ENCODE measurements around the gene PLBD2. TPM values are rescaled to one million over a fixed set of nuclear protein-coding genes. Genes with fewer than 3 reads are reported as not detected.

The PLBD2 gene
- total and polyA plus RNA-seq, 2 donors (not counting 1 experiment from before 2014, with no cell fraction given) = 11.9 to 35.5 TPM

DNA sequence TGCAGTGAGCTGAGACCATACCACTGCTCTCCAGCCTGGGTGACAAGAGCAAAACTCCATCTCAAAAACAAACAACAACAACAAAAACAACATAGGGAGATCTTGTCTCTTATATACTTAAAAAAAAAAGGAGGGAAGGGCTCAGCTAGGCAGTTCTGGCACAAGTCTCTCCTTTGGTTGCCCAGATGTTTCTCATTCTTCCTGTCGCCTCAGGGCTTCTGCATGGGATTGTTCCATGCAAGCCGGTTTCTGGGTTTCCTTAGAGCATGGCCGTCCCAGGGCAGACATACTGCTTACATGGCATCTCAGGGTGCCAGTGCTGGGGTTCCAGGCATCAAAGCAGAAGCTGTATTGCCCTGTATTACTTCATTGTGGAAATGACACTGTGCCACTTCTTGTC lies 18.3 kb upstream of the PLBD2 start:
- Histone ChIP-seq H3K79me2 (ENCODE audit: control insufficient read depth, insufficient read depth, low read length) (no peaks in the 10 kb centered on the region), H3K27ac (ENCODE audit: insufficient read depth, low read length) (no peak overlapping the region), H3K4me1 (ENCODE audit: control insufficient read depth, extremely low read depth, insufficient read depth, low read length) (no peaks in the 10 kb centered on the region), H4K20me1 (ENCODE audit: control insufficient read depth, extremely low read depth, insufficient read depth, low read length) (no peaks in the 10 kb centered on the region), H2AFZ (ENCODE audit: low read length) (no peak overlapping the region), H3K36me3 (ENCODE audit: control insufficient read depth, insufficient read depth, low read length) (no peaks in the 10 kb centered on the region), H3K9ac (ENCODE audit: insufficient read depth, low read length) (no peak overlapping the region), H3K4me2 (ENCODE audit: extremely low read depth, insufficient read depth, low read length) (no peak overlapping the region), H3K27me3 (ENCODE audit: control insufficient read depth, insufficient read depth, low read length) (peaks cover 6% of the 10 kb centered on the region), H3K9me3 (ENCODE audit: control insufficient read depth, insufficient read depth, low read depth, low read length) (no peaks in the 10 kb centered on the region), H3K4me3 (replicated peaks in 1 of 4; ENCODE audit: control extremely low read depth in 1 of 4, insufficient read depth in 1 of 4, low read depth in 3 of 4, low read length in 4 of 4) (no peak overlapping the region)
- TF ChIP-seq EZH2 (IDR thresholded peaks at IDR 0.05; ENCODE audit: low read length, missing control alignments) = no peak
- TF ChIP-seq, protein P1, sequence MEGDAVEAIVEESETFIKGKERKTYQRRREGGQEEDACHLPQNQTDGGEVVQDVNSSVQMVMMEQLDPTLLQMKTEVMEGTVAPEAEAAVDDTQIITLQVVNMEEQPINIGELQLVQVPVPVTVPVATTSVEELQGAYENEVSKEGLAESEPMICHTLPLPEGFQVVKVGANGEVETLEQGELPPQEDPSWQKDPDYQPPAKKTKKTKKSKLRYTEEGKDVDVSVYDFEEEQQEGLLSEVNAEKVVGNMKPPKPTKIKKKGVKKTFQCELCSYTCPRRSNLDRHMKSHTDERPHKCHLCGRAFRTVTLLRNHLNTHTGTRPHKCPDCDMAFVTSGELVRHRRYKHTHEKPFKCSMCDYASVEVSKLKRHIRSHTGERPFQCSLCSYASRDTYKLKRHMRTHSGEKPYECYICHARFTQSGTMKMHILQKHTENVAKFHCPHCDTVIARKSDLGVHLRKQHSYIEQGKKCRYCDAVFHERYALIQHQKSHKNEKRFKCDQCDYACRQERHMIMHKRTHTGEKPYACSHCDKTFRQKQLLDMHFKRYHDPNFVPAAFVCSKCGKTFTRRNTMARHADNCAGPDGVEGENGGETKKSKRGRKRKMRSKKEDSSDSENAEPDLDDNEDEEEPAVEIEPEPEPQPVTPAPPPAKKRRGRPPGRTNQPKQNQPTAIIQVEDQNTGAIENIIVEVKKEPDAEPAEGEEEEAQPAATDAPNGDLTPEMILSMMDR (conservative IDR thresholded peaks at IDR 0.05 in 1 of 2, IDR thresholded peaks at IDR 0.05 in 1 of 2; ENCODE audit: low read depth in 1 of 2, low read length in 2 of 2) = no peak
- no peak for DNase-seq (ENCODE audit: low read depth in 2 of 2)

DNA sequence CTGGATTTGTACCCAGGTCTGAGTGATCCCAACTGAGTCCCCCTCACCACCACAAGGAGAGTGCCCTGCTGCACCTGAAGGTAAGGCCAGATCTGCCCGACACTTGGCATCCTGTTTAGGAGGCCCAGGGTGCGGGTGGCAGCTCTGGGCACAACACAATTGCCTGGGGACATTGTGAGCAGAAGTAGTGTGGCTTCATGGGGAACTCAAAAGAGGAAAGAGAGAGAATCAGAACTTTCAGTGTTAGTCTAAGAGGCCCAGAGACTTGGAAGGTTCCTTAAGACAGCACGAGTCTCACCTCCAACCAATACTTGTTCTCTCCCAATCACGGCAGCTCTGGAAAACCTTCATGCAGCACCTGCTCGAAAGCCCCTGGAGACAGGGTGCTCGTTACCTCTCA lies 16.9 kb upstream of the PLBD2 start:
- Histone ChIP-seq H3K4me2 (ENCODE audit: extremely low read depth, insufficient read depth, low read length) (no peak overlapping the region), H3K27me3 (ENCODE audit: control insufficient read depth, insufficient read depth, low read length) (peaks cover 6% of the 10 kb centered on the region), H3K27ac (ENCODE audit: insufficient read depth, low read length) (no peak overlapping the region), H3K4me3 (replicated peaks in 1 of 4; ENCODE audit: control extremely low read depth in 1 of 4, insufficient read depth in 1 of 4, low read depth in 3 of 4, low read length in 4 of 4) (no peak overlapping the region), H4K20me1 (ENCODE audit: control insufficient read depth, extremely low read depth, insufficient read depth, low read length) (no peaks in the 10 kb centered on the region), H3K36me3 (ENCODE audit: control insufficient read depth, insufficient read depth, low read length) (no peaks in the 10 kb centered on the region), H3K9ac (ENCODE audit: insufficient read depth, low read length) (no peak overlapping the region), H3K4me1 (ENCODE audit: control insufficient read depth, extremely low read depth, insufficient read depth, low read length) (no peaks in the 10 kb centered on the region), H3K9me3 (ENCODE audit: control insufficient read depth, insufficient read depth, low read depth, low read length) (no peaks in the 10 kb centered on the region), H3K79me2 (ENCODE audit: control insufficient read depth, insufficient read depth, low read length) (no peaks in the 10 kb centered on the region), H2AFZ (ENCODE audit: low read length) (no peak overlapping the region)
- TF ChIP-seq, protein P1 (conservative IDR thresholded peaks at IDR 0.05 in 1 of 2, IDR thresholded peaks at IDR 0.05 in 1 of 2; ENCODE audit: low read depth in 1 of 2, low read length in 2 of 2) = no peak
- TF ChIP-seq EZH2 (IDR thresholded peaks at IDR 0.05; ENCODE audit: low read length, missing control alignments) = no peak
- no peak for DNase-seq (ENCODE audit: low read depth in 2 of 2)

DNA sequence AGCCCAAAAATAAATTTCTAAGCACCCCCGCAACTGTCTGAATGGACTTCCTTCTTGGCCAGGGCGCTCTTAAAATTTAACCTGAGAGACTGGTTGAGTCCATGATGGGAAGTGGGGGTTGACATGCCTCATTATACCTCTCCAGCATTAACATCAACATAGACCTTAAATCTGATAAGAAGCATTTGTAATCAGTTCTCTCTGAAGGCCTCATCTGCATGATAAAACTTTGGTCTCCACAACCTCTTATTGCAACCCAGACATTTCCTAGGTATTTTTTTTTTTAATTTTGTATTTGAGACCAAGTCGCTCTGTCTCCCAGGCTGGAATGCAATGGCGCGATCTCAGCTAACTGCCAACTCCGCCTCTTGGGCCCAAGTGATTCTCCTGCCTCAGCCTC lies 13.1 kb upstream of the PLBD2 start:
- TF ChIP-seq, protein P1 (conservative IDR thresholded peaks at IDR 0.05 in 1 of 2, IDR thresholded peaks at IDR 0.05 in 1 of 2; ENCODE audit: low read depth in 1 of 2, low read length in 2 of 2) = no peak
- TF ChIP-seq EZH2 (IDR thresholded peaks at IDR 0.05; ENCODE audit: low read length, missing control alignments) = no peak

More for the DNA sequence above, 13.1 kb upstream of the PLBD2 start:
- Histone ChIP-seq H3K79me2 (ENCODE audit: control insufficient read depth, insufficient read depth, low read length) (no peaks in the 10 kb centered on the region), H2AFZ (ENCODE audit: low read length) (no peak overlapping the region), H3K4me2 (ENCODE audit: extremely low read depth, insufficient read depth, low read length) (no peak overlapping the region), H3K4me1 (ENCODE audit: control insufficient read depth, extremely low read depth, insufficient read depth, low read length) (no peaks in the 10 kb centered on the region), H3K9me3 (ENCODE audit: control insufficient read depth, insufficient read depth, low read depth, low read length) (no peaks in the 10 kb centered on the region), H4K20me1 (ENCODE audit: control insufficient read depth, extremely low read depth, insufficient read depth, low read length) (no peaks in the 10 kb centered on the region), H3K4me3 (replicated peaks in 1 of 4; ENCODE audit: control extremely low read depth in 1 of 4, insufficient read depth in 1 of 4, low read depth in 3 of 4, low read length in 4 of 4) (no peak overlapping the region), H3K36me3 (ENCODE audit: control insufficient read depth, insufficient read depth, low read length) (no peaks in the 10 kb centered on the region), H3K27me3 (ENCODE audit: control insufficient read depth, insufficient read depth, low read length) (peaks cover 5% of the 10 kb centered on the region), H3K9ac (ENCODE audit: insufficient read depth, low read length) (no peak overlapping the region), H3K27ac (ENCODE audit: insufficient read depth, low read length) (no peak overlapping the region)
- DNase-seq (ENCODE audit: low read depth in 2 of 2) = no peak
